SK-N-SH treated with all-trans-retinoic acid at 6 μM for 48 hours (cell line): ENCODE data around the gene SLAIN1.

Experiments
- ATAC-seq: fragments of 200-7000 bp; cut with Tn5 transposase; 3 replicates; pipeline ENCODE4 v1.9.1; 2020; ENCODE audit warnings: mild to moderate bottlenecking, moderate library complexity
- BACH2 ChIP-seq: fragments of 250-450 bp; sonication (Bioruptor Pico); IDR thresholded peaks from 2 replicates; pipeline ENCODE4 v1.9.0; 2021; ENCODE audit warnings: mild to moderate bottlenecking, borderline replicate concordance
- CREB5 ChIP-seq: fragments of 250-450 bp; sonication (Bioruptor Pico); IDR thresholded peaks from 2 replicates; pipeline ENCODE4 v1.5.1; 2020; ENCODE audit warnings: low read depth, mild to moderate bottlenecking, moderate library complexity
- CSDC2 ChIP-seq: fragments of 250-450 bp; sonication (Bioruptor Pico); IDR thresholded peaks from 2 replicates; pipeline ENCODE4 v1.5.0; 2020; ENCODE audit warnings: mild to moderate bottlenecking, moderate library complexity
- CSRNP3 ChIP-seq: fragments of 250-450 bp; sonication (Bioruptor Pico); IDR thresholded peaks from 2 replicates; pipeline ENCODE4 v1.5.1; 2021; ENCODE audit warnings: mild to moderate bottlenecking, moderate library complexity
- PATZ1 ChIP-seq: fragments of 250-450 bp; sonication (Bioruptor Pico); IDR thresholded peaks from 2 replicates; pipeline ENCODE4 v1.8.0; 2020; ENCODE audit warnings: mild to moderate bottlenecking, moderate library complexity, borderline replicate concordance
- PPARA ChIP-seq: fragments of 250-450 bp; sonication (Bioruptor Pico); IDR thresholded peaks from 2 replicates; pipeline ENCODE4 v1.5.0; 2020; ENCODE audit warnings: mild to moderate bottlenecking, borderline replicate concordance
- RARB ChIP-seq: fragments of 250-450 bp; sonication (Bioruptor Pico); IDR thresholded peaks from 2 replicates; pipeline ENCODE4 v1.8.0; 2021; ENCODE audit warnings: mild to moderate bottlenecking, moderate library complexity
- SNAI2 ChIP-seq: fragments of 250-450 bp; sonication (Bioruptor Pico); IDR thresholded peaks from 2 replicates; pipeline ENCODE4 v1.5.0; 2020; ENCODE audit warnings: mild to moderate bottlenecking, moderate library complexity
- TCF4 ChIP-seq: fragments of 250-450 bp; sonication (Bioruptor Pico); IDR thresholded peaks from 2 replicates; pipeline ENCODE4 v1.8.0; 2021; ENCODE audit warnings: mild to moderate bottlenecking, moderate library complexity, borderline replicate concordance
- TOX ChIP-seq: fragments of 250-450 bp; sonication (Bioruptor Pico); IDR thresholded peaks from 2 replicates; pipeline ENCODE4 v1.8.0; 2021; ENCODE audit warnings: mild to moderate bottlenecking, moderate library complexity, borderline replicate concordance
- TSHZ2 ChIP-seq: fragments of 250-450 bp; sonication (Bioruptor Pico); IDR thresholded peaks from 2 replicates; pipeline ENCODE4 v1.5.0; 2020; ENCODE audit warnings: mild to moderate bottlenecking, moderate library complexity
- ZC3H10 ChIP-seq: fragments of 250-450 bp; sonication (Bioruptor Pico); IDR thresholded peaks from 2 replicates; pipeline ENCODE4 v1.5.1; 2021; ENCODE audit warnings: mild to moderate bottlenecking, moderate library complexity
- ZFP3 ChIP-seq: fragments of 250-450 bp; sonication (Bioruptor Pico); IDR thresholded peaks from 2 replicates; pipeline ENCODE4 v1.5.0; 2020; ENCODE audit warnings: mild to moderate bottlenecking, moderate library complexity
- ZFP30 ChIP-seq: fragments of 450-650 bp; formaldehyde crosslinking; IDR thresholded peaks from 2 replicates; pipeline ENCODE4 v1.5.0; 2022; ENCODE audit warnings: mild to moderate bottlenecking, moderate library complexity
- ZNF565 ChIP-seq: fragments of 450-650 bp; formaldehyde crosslinking; conservative IDR thresholded peaks from 2 replicates; pipeline ENCODE4 v1.5.0; 2020; ENCODE audit warnings: low read depth, mild to moderate bottlenecking, moderate library complexity
- ZNF70 ChIP-seq: fragments of 450-650 bp; formaldehyde crosslinking; IDR thresholded peaks from 2 replicates; pipeline ENCODE4 v1.5.0; 2020; ENCODE audit warnings: mild to moderate bottlenecking, moderate library complexity
- ZNF8 ChIP-seq: fragments of 450-650 bp; formaldehyde crosslinking; IDR thresholded peaks from 2 replicates; pipeline ENCODE4 v1.5.0; 2020; ENCODE audit warnings: mild to moderate bottlenecking, moderate library complexity

SLAIN1 gene

GRCh38 chr13:77703408-77703807 is 5.9 kb downstream of the SLAIN1 start:
- no peak for ATAC-seq
- no peak for TF ChIP-seq TSHZ2 (CRISPR knock-in tag)
- no peak for TF ChIP-seq TCF4 (CRISPR knock-in tag)
- TF ChIP-seq TOX (CRISPR knock-in tag) = no peak
- TF ChIP-seq ZFP30 (CRISPR knock-in tag) = no peak
- TF ChIP-seq RARB (CRISPR knock-in tag) = no peak
- TF ChIP-seq PATZ1 (CRISPR knock-in tag) = no peak
- TF ChIP-seq ZNF565 (CRISPR knock-in tag) = no peak
- no peak for TF ChIP-seq BACH2 (CRISPR knock-in tag)
- TF ChIP-seq ZNF70 (CRISPR knock-in tag) = no peak

GRCh38 chr13:77714119-77714755 is 16.8 kb downstream of the SLAIN1 start:
- no peak for TF ChIP-seq CREB5 (CRISPR knock-in tag)
- no peak for TF ChIP-seq ZFP3 (CRISPR knock-in tag)
- TF ChIP-seq PATZ1 (CRISPR knock-in tag) = no peak
- TF ChIP-seq CSRNP3 (CRISPR knock-in tag) = no peak
- no peak for TF ChIP-seq PPARA (CRISPR knock-in tag)
- no peak for TF ChIP-seq CSDC2 (CRISPR knock-in tag)
- TF ChIP-seq TSHZ2 (CRISPR knock-in tag) = no peak
- TF ChIP-seq ZNF70 (CRISPR knock-in tag) = no peak
- no peak for ATAC-seq

- ATAC-seq = no peak
- no peak for TF ChIP-seq TSHZ2 (CRISPR knock-in tag)
- TF ChIP-seq ZFP30 (CRISPR knock-in tag) = no peak
- no peak for TF ChIP-seq SNAI2 (CRISPR knock-in tag)
- TF ChIP-seq ZNF565 (CRISPR knock-in tag) = no peak
- no peak for TF ChIP-seq ZC3H10 (CRISPR knock-in tag)
- TF ChIP-seq PATZ1 (CRISPR knock-in tag) = no peak
- TF ChIP-seq ZNF8 = no peak
- TF ChIP-seq RARB (CRISPR knock-in tag) = no peak
Observed at GRCh38 chr13:77715233-77715891, 17.9 kb downstream of the SLAIN1 start.
